Right atrium auricular region (tissue), 2 donors: ENCODE results near the gene CROCC2. TPM values are rescaled to one million over a fixed set of nuclear protein-coding genes. Genes with fewer than 3 reads are reported as not detected.

Experiments used
- DNase-seq: peaks from one replicate; pipeline ENCODE4 v3.0.0-alpha.2; 2019; ENCODE audit warnings: low spot score
- H3K27ac ChIP-seq, 2 donors: fragments of 200-600 bp; sonication (generic); 1 replicate in 1 of 2; 2 replicates in 1 of 2; pipeline ENCODE4 v1.5.1; 2016 to 2019
- H3K27me3 ChIP-seq, 2 donors: fragments of 200-600 bp; sonication (generic); one replicate each; pipeline versions ENCODE4 v1.5.1 to v1.6.0; 2017 to 2019
- H3K36me3 ChIP-seq: fragments of 200-600 bp; sonication (generic); one replicate; pipeline ENCODE4 v1.5.1; 2016
- H3K4me1 ChIP-seq, 2 donors: fragments of 200-600 bp; sonication (generic); one replicate each; pipeline versions ENCODE4 v1.5.1 to v1.6.0; 2017 to 2019
- H3K4me3 ChIP-seq, 2 donors: fragments of 200-600 bp; sonication (generic); 1 replicate in 1 of 2; 2 replicates in 1 of 2; pipeline ENCODE4 v1.5.1; 2017 to 2019; ENCODE audit warnings: mild to moderate bottlenecking in 1 of 2, moderate library complexity in 1 of 2
- H3K9me3 ChIP-seq, 2 donors: fragments of 200-600 bp; sonication (generic); one replicate each; pipeline ENCODE4 v1.5.1; 2019
- total RNA-seq, 2 donors: library from RNA; depleted of rRNA; stranded (reverse); fragments of >200 nt; gene quantifications; one replicate each; pipeline ENCODE4 v1.1.0, GENCODE V29; 2016
- TF ChIP-seq, protein P1 (sequence below), 2 donors: fragments of 200-600 bp; sonication (generic); IDR thresholded peaks; one replicate each; pipeline ENCODE4 v1.5.1; 2019; ENCODE audit warnings: antibody characterized with exemption in 2 of 2

CROCC2 gene
- total RNA-seq, 2 donors from 2014 or later = not detected

GRCh38 chr2:240877460-240878340, 28.4 kb upstream of the CROCC2 start:
- TF ChIP-seq, protein P1, sequence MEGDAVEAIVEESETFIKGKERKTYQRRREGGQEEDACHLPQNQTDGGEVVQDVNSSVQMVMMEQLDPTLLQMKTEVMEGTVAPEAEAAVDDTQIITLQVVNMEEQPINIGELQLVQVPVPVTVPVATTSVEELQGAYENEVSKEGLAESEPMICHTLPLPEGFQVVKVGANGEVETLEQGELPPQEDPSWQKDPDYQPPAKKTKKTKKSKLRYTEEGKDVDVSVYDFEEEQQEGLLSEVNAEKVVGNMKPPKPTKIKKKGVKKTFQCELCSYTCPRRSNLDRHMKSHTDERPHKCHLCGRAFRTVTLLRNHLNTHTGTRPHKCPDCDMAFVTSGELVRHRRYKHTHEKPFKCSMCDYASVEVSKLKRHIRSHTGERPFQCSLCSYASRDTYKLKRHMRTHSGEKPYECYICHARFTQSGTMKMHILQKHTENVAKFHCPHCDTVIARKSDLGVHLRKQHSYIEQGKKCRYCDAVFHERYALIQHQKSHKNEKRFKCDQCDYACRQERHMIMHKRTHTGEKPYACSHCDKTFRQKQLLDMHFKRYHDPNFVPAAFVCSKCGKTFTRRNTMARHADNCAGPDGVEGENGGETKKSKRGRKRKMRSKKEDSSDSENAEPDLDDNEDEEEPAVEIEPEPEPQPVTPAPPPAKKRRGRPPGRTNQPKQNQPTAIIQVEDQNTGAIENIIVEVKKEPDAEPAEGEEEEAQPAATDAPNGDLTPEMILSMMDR (IDR thresholded peaks at IDR 0.05) = no peak
- DNase-seq = no peak
- no peaks in the 10 kb centered on the region for H3K36me3 ChIP-seq
- H3K9me3 ChIP-seq = no peaks in the 10 kb centered on the region
- H3K4me1 ChIP-seq = no peaks in the 10 kb centered on the region
- H3K4me3 ChIP-seq = no peak overlapping the region
- H3K27ac ChIP-seq = no peak overlapping the region
- H3K27me3 ChIP-seq = no peaks in the 10 kb centered on the region

DNA sequence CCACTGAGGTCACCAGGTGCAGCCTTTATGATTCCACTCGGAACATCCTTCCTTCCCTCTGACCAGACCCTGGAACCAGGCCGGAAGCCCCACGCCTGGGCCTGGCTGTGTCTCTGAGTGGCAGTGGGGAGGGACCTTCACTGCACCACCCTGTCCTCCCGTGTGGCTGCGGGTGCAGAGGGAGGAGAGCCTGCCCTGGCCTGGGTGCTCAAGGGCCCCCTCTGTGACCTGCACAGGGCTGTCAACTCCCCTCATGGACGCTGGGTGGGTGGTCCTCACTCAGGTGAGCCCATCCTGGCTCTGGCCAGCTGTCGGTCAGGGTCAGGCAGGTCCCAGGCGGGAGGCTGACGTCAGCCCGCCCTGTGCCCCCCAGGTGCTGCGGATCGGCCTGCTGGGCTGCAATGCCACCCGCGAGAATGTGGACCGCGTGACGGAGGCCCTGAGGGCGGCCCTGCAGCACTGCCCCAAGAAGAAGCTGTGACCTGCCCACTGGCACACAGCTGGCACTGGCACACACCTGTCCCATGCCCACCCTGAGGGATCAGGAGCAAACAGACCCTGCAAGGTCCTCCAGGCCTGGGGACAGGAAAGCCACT, 27.7 kb upstream of the CROCC2 start:
- Histone ChIP-seq H3K36me3 (no peaks in the 10 kb centered on the region), H3K9me3 (no peaks in the 10 kb centered on the region), H3K4me1 (no peaks in the 10 kb centered on the region), H3K4me3 (no peak overlapping the region), H3K27me3 (no peaks in the 10 kb centered on the region), H3K27ac (no peak overlapping the region)
- TF ChIP-seq, protein P1 (IDR thresholded peaks at IDR 0.05) = no peak
- no peak for DNase-seq

GRCh38 chr2:240879105-240879504, 27.0 kb upstream of the CROCC2 start:
- TF ChIP-seq, protein P1 (IDR thresholded peaks at IDR 0.05) = no peak
- Histone ChIP-seq H3K27ac (no peak overlapping the region), H3K9me3 (no peaks in the 10 kb centered on the region), H3K27me3 (no peaks in the 10 kb centered on the region), H3K4me1 (no peaks in the 10 kb centered on the region), H3K4me3 (no peak overlapping the region), H3K36me3 (no peaks in the 10 kb centered on the region)
- DNase-seq = no peak

- no peaks in the 10 kb centered on the region for H3K9me3 ChIP-seq
- H3K27ac ChIP-seq = no peak overlapping the region
- no peak for DNase-seq
- H3K4me1 ChIP-seq = no peaks in the 10 kb centered on the region
- H3K27me3 ChIP-seq = no peaks in the 10 kb centered on the region
- H3K4me3 ChIP-seq = no peak overlapping the region
- TF ChIP-seq, protein P1 (IDR thresholded peaks at IDR 0.05) = no peak
- H3K36me3 ChIP-seq = no peaks in the 10 kb centered on the region
Measured at GRCh38 chr2:240881913-240882312, 24.2 kb upstream of the CROCC2 start.

DNA sequence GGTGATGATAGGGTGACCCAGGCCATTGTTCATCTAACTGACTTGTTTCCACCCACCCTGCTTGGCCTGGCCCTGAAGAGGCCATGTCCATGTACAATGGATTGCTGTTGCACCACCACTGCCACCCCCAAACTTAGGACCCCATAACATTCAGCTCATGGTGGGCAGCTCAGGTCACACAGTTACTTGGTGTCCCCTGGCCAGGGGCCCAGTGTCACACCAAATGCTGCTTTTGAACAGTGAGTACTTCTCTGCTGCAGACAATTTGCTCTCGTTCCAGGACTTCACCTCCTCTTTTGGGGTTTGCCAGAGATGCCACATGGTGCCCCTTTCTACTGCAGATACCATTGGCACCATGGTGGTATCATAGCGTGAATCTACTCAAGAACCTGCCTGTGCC, 21.9 kb upstream of the CROCC2 start:
- H3K27ac ChIP-seq = no peak overlapping the region
- no peaks in the 10 kb centered on the region for H3K36me3 ChIP-seq
- H3K27me3 ChIP-seq = no peaks in the 10 kb centered on the region
- H3K4me3 ChIP-seq = no peak overlapping the region
- no peaks in the 10 kb centered on the region for H3K4me1 ChIP-seq
- H3K9me3 ChIP-seq = no peaks in the 10 kb centered on the region
- TF ChIP-seq, protein P1 (IDR thresholded peaks at IDR 0.05) = no peak
- DNase-seq = no peak
